Hematopoietic multipotent progenitor cell treated with erythropoietin and hydrocortisone succinate and interleukin-3 and kit ligand, for 4 days (in vitro differentiated cells): ENCODE results near the gene STPG3.

Experiments used
- DNase-seq: peaks from one replicate; pipeline ENCODE4 v3.0.0-alpha.2; 2015

Gene STPG3

GRCh38 chr9:137247135-137247915 is 3.8 kb upstream of the STPG3 start:
- DNase-seq, result no peak

- DNase-seq, result no peak
These were observed 3.2 kb upstream of the STPG3 start for GRCh38 chr9:137247916-137248175.

GRCh38 chr9:137250329-137251193 is 525 bp upstream of the STPG3 start:
- no peak for DNase-seq

DNA sequence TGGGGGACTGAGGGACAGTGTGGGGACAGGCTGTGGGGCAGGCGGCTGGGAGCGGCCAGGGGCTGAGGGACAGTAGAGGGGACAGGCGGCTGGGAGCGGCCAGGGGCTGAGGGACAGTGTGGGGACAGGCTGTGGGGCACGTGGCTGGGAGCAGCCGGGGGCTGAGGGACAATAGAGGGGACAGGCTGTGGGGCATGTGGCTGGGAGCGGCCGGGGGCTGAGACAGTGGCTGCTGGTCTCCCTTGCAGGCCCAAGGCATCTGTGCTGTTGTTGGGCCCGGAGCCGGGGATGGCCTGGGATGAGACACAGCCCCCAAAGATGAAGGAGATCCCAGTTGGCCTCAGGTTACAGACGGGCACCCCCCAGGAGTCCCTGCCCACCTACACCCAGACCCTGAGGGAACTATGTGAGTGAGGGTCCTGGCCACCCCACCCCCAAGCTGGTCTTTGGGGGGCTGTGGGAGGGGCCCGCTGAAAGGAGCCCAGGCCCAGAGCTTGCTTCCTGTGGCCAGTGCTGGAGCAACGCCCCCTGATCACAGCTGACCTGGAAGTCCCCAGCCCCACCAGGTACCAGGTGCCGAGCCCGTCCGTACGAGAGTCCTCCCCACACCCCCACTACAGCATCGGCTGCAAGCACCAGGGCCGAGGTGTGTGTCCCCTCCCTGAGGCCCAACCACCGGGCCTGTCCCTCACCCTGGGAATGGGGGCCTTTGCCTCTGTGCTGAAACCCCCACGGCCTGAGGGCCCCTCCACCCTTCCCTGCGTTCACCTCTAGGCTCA is 593 bp downstream of the STPG3 start:
- DNase-seq, result no peak

DNA sequence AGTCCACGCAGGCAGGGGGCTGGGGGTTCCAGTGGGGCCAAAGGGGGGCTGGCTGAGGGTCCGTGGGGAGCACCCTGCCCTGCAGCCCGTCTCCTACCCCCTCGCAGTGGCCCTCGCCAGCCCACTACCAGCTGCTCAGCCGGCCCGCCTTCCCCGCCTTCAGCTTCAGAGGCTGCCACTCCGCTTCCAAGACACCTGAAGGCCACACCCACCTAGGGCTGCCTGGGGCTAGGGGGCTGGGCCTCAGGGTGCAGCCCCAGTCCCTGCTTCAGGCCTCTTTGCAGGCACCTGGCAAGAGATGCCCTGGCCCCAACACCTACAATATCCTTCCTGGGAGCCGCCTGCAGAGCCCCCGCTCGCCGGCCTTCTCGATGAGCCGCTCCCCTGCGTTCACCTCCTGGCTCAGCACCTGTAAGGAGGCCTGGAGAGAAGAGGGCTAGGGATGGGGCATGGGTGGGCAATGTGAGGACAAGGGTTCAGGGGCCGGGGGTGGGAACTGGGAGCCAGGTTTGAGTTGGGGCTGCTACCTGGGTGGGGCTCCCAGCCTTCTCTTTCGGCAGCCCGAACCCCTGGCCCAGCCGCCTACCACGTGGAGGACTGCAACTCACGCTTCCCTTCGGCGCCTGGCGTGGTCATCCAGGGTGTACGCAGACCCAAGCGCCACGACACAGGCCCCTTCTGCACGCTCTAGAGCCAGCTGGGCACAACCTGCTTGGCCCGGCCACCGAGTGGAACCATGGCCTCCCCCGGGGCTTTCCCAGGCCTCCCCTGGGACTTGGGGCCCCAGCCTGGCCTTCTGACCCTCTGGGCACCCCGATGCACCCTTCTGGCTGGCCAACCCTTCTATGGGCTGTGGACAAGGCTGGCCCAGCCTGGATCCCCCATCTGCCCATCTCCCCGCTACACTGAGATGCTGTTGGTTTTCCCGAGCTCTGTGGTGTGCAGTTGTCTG is 1.7 kb downstream of the STPG3 start:
- no peak for DNase-seq

GRCh38 chr9:137253717-137254623 is 2.9 kb downstream of the STPG3 start:
- DNase-seq, result no peak

DNA sequence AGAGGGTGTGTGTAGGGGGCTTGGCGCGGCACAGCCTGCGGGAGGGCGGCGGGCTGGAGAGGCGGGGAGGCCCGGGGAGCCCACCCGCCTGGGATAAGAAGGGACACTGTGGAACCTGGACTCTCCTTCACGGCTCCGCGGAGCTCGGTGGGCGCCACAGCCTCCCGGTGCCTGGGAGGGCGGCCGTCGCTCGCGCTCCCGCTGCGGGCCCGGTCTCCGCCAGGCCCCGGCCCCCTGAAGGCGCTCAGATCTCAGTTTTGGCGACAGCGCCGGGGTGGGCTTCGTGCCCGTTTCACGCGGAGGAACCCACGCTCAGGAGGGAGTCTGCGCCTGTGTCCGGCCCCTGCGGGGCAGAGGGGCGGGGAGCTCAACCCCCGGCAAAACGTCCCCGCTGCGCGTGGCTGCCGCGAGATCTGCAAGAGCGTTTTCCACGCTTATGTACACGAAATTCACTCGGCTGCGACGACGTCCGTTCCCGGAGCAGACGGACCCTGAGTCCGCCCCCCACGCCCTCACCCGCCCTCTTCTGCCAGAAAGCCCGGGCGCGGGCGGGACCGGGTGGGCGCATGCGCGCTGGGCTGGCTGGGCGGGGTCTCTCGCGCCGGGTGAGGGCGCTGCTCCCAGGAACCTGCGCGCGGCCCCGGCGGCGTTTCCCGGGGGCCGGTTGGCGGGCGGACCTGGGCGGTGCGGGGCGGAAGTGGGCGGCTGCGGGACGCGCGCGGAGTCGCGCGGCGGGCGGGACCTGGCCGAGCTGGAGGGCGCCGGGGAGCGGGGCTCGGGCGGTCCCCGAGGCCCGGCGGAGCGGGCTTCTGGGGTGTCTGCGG is 3.8 kb downstream of the STPG3 start, which contains the start of gene NELFB:
TSS of gene NELFB (plus strand) at position 704 of the 824 bp plus-strand sequence.
- peak; percentile 95 for DNase-seq

- no peak for DNase-seq
These were observed 4.5 kb downstream of the STPG3 start for GRCh38 chr9:137255448-137256114.

DNA sequence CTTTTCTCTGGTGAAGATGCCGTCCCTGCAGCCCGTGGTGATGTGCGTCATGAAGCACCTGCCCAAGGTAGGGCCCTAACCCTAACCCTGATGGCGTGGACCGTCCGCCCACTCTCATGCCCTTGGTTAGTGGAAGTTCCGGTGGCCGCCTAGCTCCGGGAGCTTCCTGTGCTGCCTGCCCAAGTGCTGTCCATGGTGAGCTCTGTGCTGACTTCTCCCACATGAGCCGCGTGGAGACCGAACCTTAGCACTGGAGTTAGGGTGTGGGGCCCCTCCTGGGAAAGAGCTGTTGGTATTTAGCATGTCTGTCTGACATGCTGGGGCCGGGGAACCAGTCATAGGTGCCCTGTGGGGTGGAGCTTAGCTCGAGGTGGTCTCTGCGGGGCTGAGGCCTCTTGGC is 5.3 kb downstream of the STPG3 start:
- DNase-seq, result no peak

DNA sequence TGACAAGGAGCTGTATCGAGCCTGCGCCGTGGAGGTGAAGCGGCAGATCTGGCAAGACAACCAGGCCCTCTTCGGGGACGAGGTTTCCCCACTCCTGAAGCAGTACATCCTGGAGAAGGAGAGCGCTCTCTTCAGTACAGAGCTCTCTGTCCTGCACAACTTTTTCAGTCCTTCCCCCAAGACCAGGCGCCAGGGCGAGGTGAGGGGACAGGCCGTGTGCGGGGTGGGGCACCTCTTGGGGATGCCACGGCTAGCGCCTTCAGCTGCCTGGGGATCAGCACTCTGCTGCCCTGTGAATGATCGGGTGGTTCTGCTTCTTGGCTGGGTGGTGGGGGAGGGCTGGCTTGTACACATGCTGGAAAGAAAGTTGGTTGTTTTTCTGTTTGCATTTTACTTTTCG is 5.8 kb downstream of the STPG3 start:
- DNase-seq, result peak; percentile 70

DNA sequence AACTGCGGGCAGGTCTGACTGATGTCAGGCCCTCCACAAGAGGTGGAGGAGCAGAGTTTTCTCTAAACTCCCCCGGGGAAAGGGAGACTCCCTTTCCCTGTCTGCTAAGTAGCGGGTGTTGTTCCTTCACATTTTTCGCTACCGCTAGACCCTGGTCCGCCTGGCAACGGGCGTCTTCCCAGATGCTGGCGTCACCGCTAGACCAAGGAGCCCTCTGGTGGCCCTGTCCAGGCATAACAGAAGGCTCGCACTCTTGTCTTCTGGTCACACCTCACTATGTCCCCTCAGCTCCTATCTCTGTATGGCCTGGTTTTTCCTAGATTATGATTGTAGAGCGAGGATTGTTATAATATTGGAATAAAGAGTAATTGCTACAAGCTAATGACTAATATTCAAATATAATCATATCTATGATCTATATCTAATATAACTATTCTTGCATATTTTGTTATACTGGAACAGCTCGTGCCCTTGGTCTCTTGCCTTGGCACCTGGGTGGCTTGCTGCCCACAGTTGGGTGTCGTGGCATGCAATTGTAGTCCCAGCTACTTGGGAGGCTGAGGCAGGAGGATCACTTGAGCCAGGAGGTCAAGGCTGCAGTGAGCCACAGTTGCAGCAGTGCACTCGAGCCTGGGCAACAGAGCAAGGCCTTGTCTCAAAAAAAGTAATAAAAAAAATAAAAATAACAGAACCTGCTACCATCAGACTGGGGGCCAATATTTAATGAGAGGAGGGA is 11.3 kb downstream of the STPG3 start:
- peak; percentile 56 for DNase-seq

- no peak for DNase-seq
These were observed 11.8 kb downstream of the STPG3 start for GRCh38 chr9:137262909-137263285.

DNA sequence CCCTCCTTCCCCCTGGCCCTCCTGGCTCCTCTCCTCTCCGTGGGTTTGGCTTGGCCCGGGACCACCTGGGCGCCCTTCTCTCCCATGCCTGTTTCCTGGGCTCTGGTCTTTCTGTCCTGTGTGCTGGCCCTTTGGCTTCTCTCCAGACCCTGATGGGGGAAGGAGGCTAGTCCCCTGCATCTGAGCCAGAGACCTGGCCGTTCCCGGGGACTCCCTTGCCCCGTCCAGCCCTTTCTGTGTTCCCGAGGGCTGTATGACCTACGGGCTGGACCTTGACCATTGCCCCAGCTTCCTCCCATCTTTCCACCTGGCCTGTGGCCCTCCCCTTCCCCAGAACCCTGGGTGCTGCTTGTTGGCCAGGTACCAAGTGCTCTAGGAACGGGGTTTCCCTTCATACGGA is 12.4 kb downstream of the STPG3 start:
- DNase-seq, result no peak

GRCh38 chr9:137264067-137264466 is 13.0 kb downstream of the STPG3 start:
- no peak for DNase-seq

- no peak for DNase-seq
These were observed 14.5 kb downstream of the STPG3 start for GRCh38 chr9:137265496-137266161.

GRCh38 chr9:137266162-137266527 is 15.1 kb downstream of the STPG3 start:
- no peak for DNase-seq

DNA sequence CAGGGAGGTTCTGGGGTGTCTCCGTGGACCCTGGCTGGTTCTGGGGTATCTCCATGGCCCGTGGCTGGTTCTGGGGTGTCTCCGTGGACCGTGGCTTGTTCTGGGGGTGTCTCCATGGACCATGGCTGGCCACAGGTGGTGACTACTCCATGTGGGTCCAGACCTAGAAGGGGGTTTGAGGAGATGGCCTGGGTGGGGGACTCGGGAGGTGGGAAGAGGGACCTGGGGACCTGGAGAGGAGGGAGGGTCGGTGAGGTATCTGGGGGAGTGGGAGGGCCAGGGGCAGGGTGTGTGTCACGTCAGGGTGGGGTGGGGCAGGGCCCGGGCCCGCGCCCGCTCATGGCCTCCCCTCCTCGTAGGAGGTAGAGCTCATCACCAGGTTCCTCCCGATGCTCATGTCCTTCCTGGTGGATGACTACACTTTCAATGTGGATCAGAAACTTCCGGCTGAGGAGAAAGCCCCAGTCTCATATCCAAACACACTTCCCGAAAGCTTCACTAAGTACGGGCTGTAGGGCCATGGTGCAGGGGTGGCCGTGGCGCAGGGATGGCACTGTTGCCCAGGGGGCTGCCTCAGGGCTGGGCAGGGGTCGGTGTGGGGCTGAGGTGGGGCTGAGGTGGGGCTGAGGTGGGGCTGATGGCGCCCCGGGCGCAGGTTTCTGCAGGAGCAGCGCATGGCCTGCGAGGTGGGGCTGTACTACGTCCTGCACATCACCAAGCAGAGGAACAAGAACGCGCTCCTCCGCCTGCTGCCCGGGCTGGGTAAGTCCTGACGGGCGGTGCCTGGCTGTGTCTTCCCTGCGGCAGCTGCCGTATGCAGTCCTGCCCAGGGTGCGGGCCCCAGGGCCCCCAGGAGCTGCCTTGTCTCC is 15.7 kb downstream of the STPG3 start:
- DNase-seq, result no peak
